OCI-LY3 (cell line): ENCODE measurements around the gene LILRB5.
"Not testable (repeated sequence)": the region's sequence is repeated elsewhere in the genome, so short reads cannot be mapped to it uniquely, and the experiment has no call there.

Experiments used
- H2AFZ ChIP-seq: fragments of 200-600, 300-600 bp; shearing (Covaris generic); 2 replicates; pipeline ENCODE4 v1.6.0; 2014; ENCODE audit warnings: antibody characterized with exemption, low read depth, low read length
- H3K27ac ChIP-seq: fragments of 200-600, 300-600 bp; sonication (generic); 2 replicates; pipeline ENCODE4 v1.5.1; 2014; ENCODE audit warnings: mild to moderate bottlenecking, low read length, moderate library complexity, mixed read lengths
- H3K27me3 ChIP-seq: fragments of 200-600, 300-600 bp; sonication (generic); 2 replicates; pipeline ENCODE4 v1.6.1; 2014; ENCODE audit warnings: low read depth, low read length, mixed read lengths
- H3K36me3 ChIP-seq: fragments of 200-600, 300-600 bp; sonication (generic); replicated peaks from 2 replicates; pipeline ENCODE3; 2014; ENCODE audit warnings: low read depth, low read length, mixed read lengths
- H3K4me1 ChIP-seq: fragments of 300-600, 200-600 bp; sonication (generic); 2 replicates; pipeline ENCODE4 v1.6.1; 2014; ENCODE audit warnings: low read length, mixed read lengths
- H3K4me2 ChIP-seq: fragments of 200-600, 300-600 bp; sonication (generic); 2 replicates; pipeline ENCODE4 v1.6.1; 2014; ENCODE audit warnings: low read length, mixed read lengths
- H3K4me3 ChIP-seq: fragments of 300-600, 200-600 bp; sonication (generic); 2 replicates; pipeline ENCODE4 v1.5.1; 2014; ENCODE audit warnings: antibody characterized with exemption, mild to moderate bottlenecking, low read length, moderate library complexity
- H3K79me2 ChIP-seq: fragments of 300-600, 200-600 bp; shearing (Covaris generic); 2 replicates; pipeline ENCODE4 v1.6.1; 2014; ENCODE audit warnings: mild to moderate bottlenecking, low read length, mixed read lengths
- H3K9ac ChIP-seq: fragments of 300-600, 200-600 bp; shearing (Covaris generic); 2 replicates; pipeline ENCODE4 v1.6.0; 2014; ENCODE audit warnings: mild to moderate bottlenecking, low read length, moderate library complexity
- H3K9me3 ChIP-seq: fragments of 200-600, 300-600 bp; shearing (Covaris generic); 2 replicates; pipeline ENCODE4 v1.6.1; 2014; ENCODE audit warnings: low read length, mixed read lengths; ENCODE audit not compliant: insufficient read depth
- H4K20me1 ChIP-seq: fragments of 200-600, 300-600 bp; sonication (generic); 2 replicates; pipeline ENCODE4 v1.6.1; 2016; ENCODE audit warnings: low read length, mixed read lengths; ENCODE audit not compliant: insufficient read depth
- EZH2phosphoT487 ChIP-seq: fragments of 200-600 bp; shearing (Covaris generic); IDR thresholded peaks from 2 replicates; pipeline ENCODE4 v1.6.1; 2018; ENCODE audit warnings: antibody characterized with exemption, mixed run types, low read depth
- TF ChIP-seq, protein P1 (sequence below): fragments of 200-600, 300-600 bp; sonication (generic); IDR thresholded peaks from 2 replicates; pipeline ENCODE4 v1.5.1; 2014; ENCODE audit warnings: antibody characterized with exemption, low read length, low read depth

LILRB5 gene

DNA sequence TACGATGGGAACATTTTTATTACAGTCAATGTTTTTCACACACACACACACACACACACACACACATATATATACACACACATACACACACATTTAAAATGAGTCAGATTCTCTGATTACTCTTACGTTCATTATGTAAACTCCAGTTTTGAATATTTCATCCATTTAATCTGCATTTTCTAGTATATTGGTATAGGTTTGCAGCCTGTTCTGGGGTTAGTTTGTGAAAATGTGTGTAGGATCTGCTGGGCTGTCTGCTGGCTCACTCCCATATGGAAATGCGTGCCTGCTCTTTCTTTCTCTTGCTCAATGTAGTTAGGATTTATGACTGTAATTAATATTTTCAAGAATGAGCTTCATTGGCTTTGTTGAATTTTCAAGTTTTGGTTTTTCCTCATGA is 16.7 kb upstream of the LILRB5 start:
- Histone ChIP-seq H3K27ac (no peak overlapping the region), H3K36me3 (no peaks in the 10 kb centered on the region), H2AFZ (no peak overlapping the region), H3K4me2 (no peak overlapping the region), H4K20me1 (no peaks in the 10 kb centered on the region), H3K4me3 (no peak overlapping the region), H3K4me1 (peaks cover 12% of the 10 kb centered on the region), H3K79me2 (no peaks in the 10 kb centered on the region), H3K9me3 (no peaks in the 10 kb centered on the region), H3K9ac (no peak overlapping the region), H3K27me3 (peaks cover 23% of the 10 kb centered on the region)
- TF ChIP-seq, protein P1, sequence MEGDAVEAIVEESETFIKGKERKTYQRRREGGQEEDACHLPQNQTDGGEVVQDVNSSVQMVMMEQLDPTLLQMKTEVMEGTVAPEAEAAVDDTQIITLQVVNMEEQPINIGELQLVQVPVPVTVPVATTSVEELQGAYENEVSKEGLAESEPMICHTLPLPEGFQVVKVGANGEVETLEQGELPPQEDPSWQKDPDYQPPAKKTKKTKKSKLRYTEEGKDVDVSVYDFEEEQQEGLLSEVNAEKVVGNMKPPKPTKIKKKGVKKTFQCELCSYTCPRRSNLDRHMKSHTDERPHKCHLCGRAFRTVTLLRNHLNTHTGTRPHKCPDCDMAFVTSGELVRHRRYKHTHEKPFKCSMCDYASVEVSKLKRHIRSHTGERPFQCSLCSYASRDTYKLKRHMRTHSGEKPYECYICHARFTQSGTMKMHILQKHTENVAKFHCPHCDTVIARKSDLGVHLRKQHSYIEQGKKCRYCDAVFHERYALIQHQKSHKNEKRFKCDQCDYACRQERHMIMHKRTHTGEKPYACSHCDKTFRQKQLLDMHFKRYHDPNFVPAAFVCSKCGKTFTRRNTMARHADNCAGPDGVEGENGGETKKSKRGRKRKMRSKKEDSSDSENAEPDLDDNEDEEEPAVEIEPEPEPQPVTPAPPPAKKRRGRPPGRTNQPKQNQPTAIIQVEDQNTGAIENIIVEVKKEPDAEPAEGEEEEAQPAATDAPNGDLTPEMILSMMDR = no peak
- TF ChIP-seq EZH2phosphoT487 = no peak

DNA sequence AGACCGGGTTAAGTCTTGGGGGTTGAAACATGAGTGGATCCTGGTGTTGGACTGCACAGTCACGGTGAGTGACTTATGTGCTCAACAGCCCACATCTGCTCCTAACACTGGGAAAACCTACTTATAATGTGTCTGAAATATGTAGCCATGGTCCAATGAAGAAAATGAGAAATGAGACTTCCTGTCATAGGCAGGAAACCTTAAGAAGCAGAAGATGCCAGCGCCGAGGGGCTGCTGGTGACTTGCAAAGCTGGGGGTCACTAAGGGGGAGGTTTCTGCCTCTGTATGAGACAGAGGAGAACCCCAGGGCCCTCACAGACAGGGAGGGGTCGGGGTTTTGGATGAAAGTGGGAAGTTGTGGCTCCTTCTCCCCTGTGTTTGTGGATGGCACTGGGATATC is 15.1 kb upstream of the LILRB5 start:
- not testable (repeated sequence) for H3K9ac ChIP-seq, H3K27ac ChIP-seq, H3K36me3 ChIP-seq, H3K9me3 ChIP-seq, H2AFZ ChIP-seq, H4K20me1 ChIP-seq, H3K79me2 ChIP-seq, H3K4me3 ChIP-seq, H3K4me2 ChIP-seq
- Histone ChIP-seq H3K4me1 (peaks cover 12% of the 10 kb centered on the region), H3K27me3 (peaks cover 35% of the 10 kb centered on the region)

DNA sequence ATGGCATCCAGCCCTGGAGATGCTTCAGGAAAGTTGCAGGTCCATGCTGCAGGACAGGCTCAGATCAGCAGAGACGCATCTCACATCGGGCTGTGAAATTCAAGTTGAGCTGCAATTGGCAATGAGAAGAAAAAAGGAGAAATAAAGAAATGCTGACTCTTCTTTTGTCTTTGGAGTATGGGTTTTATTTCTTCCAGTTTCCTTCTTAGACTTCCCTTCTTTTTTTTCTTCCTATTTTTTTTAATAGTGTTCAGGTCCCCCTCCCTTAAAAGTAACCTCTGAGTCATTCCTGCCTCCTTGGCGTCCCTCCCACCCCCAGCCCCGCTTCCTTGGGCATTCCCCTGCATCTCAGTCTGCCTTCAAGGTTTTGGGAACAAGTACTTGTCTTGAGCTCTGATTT is 14.5 kb upstream of the LILRB5 start:
- not testable (repeated sequence) for H3K9me3 ChIP-seq, H3K79me2 ChIP-seq, H3K9ac ChIP-seq, H3K4me3 ChIP-seq, H4K20me1 ChIP-seq, H3K4me2 ChIP-seq, H2AFZ ChIP-seq, H3K27ac ChIP-seq, H3K36me3 ChIP-seq
- peaks cover 12% of the 10 kb centered on the region for H3K4me1 ChIP-seq
- peaks cover 38% of the 10 kb centered on the region for H3K27me3 ChIP-seq

DNA sequence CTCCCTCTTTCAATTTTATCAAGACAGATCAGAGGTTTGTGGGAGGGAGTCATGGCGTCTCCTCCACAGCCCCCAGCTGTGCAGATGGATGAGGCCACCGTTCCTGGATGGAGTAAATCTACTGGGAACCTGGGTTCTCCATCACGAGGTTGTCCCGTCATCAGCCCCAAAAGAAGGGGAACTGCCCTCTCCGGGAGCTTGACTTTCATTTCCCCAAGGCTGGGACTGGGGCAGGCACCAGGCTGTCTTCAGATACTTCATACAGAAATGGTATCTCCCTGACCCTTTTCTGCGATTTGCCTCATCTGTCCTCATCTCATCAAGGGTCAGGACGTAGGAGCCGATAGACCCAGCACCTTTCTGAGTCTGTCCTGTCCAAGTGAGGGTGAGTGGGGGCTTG is 14.0 kb upstream of the LILRB5 start:
- Histone ChIP-seq H2AFZ (no peak overlapping the region), H3K9ac (no peak overlapping the region), H3K4me1 (peaks cover 12% of the 10 kb centered on the region), H3K4me3 (peak overlapping the region; percentile 2; the same call in 1 of the 2 replicates), H3K36me3 (no peaks in the 10 kb centered on the region), H3K4me2 (peak overlapping the region; percentile 22), H3K9me3 (no peaks in the 10 kb centered on the region), H3K27ac (no peak overlapping the region), H3K79me2 (no peaks in the 10 kb centered on the region), H3K27me3 (peaks cover 41% of the 10 kb centered on the region), H4K20me1 (no peaks in the 10 kb centered on the region)
- TF ChIP-seq EZH2phosphoT487 = no peak
- TF ChIP-seq, protein P1 = no peak

DNA sequence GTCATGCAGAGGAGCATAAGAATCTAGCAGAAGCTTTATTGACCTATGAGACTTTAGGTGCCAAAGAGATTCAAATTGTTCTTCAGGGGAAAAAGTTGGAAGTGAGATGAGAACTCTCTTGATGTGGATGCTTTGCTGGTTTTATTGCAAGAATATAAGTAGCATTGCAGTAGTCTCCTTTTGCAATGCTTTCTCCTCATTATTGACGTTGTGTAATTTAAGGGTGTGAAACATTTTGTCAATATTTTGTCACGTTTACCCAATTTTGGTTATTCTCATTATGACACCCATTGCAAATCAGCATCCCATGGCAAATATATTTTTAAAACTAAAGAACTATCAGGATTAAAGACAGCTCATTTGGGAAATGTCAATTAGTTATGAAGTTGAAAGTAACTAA is 11.9 kb upstream of the LILRB5 start:
- Histone ChIP-seq H3K36me3 (no peaks in the 10 kb centered on the region), H2AFZ (no peak overlapping the region), H3K4me3 (no peak overlapping the region), H3K27ac (no peak overlapping the region), H3K27me3 (peaks cover 47% of the 10 kb centered on the region), H3K4me2 (no peak overlapping the region), H4K20me1 (no peaks in the 10 kb centered on the region), H3K9me3 (no peaks in the 10 kb centered on the region), H3K4me1 (peaks cover 12% of the 10 kb centered on the region), H3K9ac (no peak overlapping the region), H3K79me2 (no peaks in the 10 kb centered on the region)
- TF ChIP-seq, protein P1 = no peak
- no peak for TF ChIP-seq EZH2phosphoT487
